Stimulated activated CD8-positive, alpha-beta memory T cell treated with anti-CD3 and anti-CD28 coated beads, Interleukin-7, amount 100 ng/mL, for 48 hours (primary cell): Measurements from ENCODE around the gene TTC28.

ENCODE experiments used
- DNase-seq, 2 donors: peaks; one replicate each; pipeline ENCODE4 v3.0.0-alpha.2; 2020; ENCODE audit warnings: low read depth in 1 of 2; ENCODE audit errors: extremely low read depth in 1 of 2

TTC28 gene

DNA sequence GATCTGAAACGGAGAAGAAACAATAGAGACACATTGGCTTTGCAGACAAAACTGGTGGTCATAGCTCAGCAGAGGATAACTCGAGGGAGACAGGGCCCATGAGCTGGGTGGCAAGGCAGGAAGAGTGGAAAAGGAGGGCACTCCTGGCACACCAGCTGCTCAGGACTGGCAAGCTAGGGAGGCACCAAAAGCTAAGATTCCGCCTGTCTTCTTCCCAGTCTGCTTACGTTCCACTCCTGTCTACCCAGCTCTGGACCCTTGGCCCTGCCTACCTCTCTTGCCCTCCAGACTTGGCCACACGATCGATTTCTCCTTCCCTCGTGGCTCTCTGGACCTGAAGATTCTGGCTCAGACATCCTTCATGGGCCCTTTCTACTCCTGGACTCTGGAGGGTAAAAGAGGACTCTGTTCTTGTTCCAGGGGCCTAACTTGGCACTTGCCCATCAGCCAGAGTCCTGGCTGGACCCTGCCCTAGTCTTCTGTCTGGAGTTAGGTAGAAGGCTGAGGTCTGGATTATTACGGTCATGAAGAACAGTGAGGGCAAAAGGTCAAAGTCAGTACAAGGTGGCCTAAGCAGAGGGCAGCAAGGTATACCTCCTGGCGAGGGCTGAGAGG lies 645.4 kb downstream of the TTC28 start:
- no peak for DNase-seq

DNA sequence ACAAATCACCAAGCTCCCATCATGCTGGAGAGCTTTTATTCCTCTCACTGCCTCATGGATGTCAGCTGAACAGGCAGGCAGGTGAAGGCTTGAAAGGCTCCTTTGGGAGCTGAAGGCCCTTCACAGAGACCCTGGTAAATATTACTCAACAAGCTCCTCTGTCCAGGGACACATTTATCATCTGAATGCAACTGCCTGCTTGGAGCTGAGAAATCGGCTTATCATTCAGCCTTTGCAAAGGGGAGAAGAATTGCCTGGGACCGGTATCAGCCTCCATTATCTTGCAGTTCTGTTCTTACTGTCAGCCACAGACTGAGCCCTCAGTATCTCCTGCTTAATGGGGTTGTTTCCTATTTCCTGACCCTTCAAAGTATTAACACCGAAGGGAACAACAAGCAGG lies 646.8 kb downstream of the TTC28 start:
- DNase-seq = no peak

- DNase-seq = no peak
These were observed 648.2 kb downstream of the TTC28 start for GRCh38 chr22:28031383-28031922.

DNA sequence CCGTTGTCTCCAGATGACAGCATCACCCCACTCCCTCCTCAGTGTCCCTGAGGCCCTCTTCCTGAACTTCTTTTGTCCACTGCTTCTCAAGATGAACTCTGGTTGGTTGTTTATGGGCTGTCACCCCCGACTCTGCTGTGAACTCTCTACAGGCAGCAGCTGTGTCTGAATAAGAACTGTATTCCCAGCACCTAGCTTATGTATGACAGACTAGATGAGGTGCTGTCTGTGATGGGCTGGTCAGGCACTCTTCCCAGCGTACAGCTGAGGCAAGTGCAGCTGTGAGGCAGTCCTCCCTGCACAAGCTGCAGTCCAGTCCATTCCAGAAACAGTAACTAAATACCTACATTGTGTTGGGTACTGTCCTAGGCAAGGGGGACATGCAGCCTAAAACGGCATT lies 649.2 kb downstream of the TTC28 start:
- DNase-seq = no peak

DNA sequence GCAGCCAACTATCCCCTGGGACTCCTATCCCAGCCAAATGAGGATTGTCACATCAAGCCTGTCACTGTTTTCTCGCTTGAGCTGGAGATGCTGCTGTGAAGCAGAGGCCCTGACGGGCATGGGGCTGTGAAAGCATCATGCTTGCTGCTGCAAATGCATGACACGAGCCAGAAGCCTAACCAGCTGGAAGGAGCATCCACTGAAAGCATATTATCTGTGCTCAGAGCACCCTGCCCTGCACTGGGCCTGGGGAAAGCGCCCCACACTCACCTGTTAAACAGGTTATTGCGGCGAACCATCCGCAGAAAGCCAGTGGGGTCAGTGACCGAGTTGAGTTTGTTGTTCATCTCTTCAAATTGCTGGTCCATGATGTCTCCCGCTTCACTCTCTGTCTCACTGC lies 649.7 kb downstream of the TTC28 start:
- no peak for DNase-seq

- DNase-seq = no peak
These were observed 650.3 kb downstream of the TTC28 start for GRCh38 chr22:28029201-28029948.

DNA sequence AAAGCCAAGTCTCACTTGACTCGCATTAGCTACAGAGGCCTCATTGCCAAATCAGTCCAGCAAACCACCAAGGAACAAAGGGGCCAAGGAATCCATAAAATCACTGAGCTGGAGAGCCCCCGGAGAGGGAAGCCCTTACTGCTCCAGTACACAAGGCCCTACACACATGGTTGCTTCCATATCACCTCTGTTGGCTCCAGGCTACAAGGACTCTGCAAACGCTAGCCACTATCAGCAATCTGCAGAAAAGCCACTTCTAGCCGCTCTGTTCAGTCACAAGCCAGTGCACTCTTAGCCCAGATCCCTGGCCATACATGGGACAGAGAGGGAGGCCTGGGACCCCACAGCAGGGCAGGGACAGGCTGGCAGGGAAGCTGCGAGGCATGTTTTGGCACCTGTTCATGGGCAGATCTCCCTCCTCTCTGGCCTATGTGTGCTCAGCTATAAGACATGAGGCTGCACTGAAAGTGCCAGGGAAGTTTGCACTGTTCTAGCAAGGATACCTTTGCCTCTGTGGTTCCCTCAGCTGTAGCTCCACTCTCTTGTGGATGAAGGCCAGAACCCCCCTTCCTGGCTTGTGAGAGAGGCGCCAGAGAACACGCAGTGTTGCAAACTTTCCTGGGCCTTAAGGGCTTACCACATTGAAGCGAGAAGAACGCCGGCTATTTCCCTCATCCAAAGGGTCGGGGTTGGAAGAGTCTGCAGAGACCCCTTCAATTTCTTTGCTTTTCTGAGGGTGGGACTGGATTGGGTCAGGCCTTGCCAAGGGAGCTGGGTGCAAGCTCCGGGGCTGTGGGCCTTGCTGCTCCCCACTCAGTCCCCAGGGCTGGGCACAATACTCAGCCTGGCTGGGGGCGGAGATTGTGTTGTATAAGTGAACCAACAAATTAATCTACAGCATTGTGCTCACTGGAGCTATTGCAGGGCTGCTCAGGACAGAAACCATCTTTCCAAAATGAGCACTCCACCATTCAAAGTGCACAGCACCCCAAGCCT lies 651.9 kb downstream of the TTC28 start:
- no peak for DNase-seq

DNA sequence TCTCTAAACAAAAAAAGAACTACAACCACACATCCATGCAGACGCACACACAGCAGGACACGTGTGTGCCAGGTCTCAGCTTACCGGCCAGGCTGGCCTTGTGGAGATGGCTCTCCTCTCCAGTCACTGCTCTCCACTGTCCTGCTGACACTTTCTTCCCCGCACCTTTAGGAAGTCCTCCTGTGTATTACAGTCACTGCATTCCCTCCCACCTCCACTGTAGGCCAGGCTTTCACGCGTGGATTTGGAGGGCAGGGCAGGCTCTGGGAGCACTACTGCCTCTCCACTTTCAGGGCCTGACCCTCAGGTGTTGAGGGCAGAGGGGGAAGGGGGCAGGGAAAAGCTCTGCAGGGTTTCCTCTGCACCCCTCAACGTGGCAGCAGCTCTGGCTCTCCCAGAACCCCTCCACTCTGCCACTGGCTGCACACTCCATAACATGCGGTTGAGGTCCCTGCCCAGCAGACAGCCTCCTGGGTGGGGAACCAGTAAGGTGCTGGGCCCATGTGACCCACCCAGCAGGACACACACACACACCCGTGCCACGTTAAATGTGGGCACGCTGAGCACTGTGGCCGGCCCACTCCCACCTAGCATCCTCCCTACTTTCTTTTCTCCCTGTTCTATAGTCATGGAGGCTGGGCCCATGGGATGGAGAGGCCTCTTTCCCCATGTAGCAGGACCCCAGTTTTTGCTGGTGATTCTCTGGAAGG lies 653.6 kb downstream of the TTC28 start:
- no peak for DNase-seq

GRCh38 chr22:28025333-28025732 lies 654.3 kb downstream of the TTC28 start:
- DNase-seq = no peak

DNA sequence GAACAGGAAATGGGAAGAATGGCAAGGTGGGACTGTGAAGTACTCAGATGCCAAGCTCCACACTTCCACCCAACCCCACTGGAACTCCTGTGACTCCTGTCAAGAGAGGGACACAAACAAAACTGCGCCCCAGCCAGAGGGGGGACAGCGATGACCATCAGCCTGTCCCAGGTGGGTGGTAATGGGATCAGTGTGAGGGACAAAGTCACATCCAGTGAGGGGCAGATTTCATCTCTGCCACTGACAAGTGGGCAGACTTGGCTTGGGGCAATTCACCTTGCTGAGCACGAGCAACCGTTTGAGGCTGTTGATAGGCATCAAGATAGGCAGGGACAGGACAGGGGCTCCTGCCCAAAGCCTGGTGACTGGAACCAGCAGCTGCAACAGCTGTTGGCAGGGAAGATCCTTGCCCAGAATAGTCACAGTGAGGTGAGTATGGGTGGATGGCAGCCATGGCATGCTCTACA lies 655.2 kb downstream of the TTC28 start:
- no peak for DNase-seq

DNA sequence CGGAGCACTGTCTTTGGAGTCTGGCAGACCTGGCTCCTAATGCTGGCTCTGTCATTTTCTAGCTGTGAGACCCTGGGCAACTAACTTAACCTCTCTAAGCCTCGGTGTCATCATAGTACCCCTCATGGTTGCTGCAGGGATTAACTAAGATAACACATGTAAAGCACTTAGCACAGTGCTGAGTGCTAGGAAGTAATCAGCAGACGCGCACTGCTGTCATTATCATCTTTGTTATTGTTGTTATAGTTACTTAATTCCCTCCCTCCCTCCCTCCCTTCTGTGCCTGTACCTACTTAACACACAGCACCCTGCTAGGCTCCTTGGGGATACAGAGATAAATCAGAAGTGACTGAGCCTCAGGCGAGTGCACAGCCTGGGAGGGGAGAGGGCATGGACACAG lies 655.9 kb downstream of the TTC28 start:
- DNase-seq = no peak

GRCh38 chr22:28023036-28023435 lies 656.6 kb downstream of the TTC28 start:
- no peak for DNase-seq

GRCh38 chr22:28021998-28022660 lies 657.5 kb downstream of the TTC28 start:
- no peak for DNase-seq

GRCh38 chr22:28021116-28021997 lies 658.3 kb downstream of the TTC28 start:
- no peak for DNase-seq

DNA sequence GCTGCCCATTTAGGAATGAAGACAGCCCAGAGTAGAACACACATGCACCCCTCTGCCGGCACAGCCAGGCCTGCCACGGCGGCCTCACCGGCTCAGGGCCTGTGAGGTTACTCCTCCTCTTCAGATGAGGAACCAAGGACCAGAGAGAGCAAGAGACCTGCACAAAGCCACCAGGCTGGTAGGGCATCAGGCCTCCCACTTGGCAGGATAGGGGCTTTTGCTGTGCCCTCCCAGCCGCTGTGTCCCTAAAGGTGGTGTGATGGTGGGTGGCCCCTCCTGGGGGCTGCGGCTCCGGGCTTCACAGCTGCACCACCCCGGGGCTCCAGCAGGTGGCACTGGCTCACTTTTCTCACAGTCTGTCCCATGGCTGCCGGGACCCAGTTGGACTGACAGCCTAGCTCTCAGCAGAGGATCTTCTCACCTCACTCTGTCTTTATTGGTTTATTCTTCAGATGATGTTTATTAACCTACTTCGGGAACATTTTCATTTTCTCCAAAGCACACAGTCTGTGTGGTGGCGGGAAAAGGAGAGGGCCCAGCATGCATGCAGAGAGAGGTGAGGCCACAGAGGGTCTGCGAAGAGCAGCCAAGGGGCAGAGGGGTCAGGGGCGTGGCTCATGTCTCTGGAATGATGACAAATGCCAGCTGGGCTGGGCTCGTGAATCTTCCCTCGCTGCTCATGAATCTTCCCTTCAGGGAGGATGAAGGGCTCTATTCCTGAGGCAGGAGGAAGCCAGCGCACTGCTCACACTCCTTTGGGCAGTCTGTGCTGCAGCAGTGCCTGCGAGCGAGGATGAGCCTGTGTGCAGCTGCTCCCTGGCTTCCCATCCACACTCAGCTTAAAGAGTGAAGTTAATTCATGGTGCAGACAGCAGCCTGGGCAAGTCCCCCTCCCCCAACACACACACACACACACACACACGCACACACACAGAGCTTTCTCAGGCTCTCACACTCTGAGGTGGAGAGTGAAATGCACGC lies 659.5 kb downstream of the TTC28 start:
- peak; percentile 24 to 38 for DNase-seq

DNA sequence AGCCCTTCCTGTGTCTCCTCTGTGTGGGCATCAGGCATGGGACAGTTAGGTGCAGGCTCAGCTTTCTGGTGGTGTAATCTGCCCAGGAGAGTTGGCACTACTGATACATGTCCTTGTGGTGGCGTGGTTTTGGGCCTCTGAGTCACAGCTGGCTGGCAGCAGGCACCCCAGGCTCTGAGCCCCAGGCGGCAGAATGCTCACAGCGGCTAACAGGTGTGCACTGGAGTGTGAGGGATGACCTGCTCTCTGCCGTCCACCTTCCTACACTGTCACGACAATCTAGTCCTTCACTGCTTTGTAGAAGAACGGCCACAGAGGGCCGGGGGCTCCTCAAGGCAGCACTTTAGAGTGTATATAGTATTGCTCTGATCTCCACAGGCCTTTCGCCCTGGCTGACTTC lies 660.3 kb downstream of the TTC28 start:
- no peak for DNase-seq

GRCh38 chr22:28018461-28018927 lies 661.1 kb downstream of the TTC28 start:
- DNase-seq = no peak

DNA sequence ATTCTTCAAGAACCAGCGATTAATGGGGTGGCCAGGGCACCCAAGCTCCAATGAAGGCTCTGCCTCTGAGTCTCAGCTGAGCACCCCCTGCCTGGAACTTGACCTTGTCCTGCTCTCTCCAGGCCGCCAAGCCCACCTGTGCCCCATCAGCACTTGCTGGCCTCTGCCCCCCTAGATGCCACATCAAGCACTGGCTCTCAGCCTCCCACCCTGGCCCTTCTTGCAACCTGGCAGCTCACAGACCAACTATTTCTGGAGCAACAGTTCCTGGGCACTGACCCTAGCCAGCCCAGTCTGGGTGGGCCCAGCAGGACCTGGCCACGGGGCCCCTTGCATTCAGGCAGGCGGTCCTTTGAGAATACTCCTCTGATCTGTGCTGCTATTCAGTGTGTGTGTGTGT lies 661.8 kb downstream of the TTC28 start:
- DNase-seq = no peak
